GM10266 (cell line): ENCODE measurements around the gene ANTXR1.
"Not testable (repeated sequence)": the region's sequence is repeated elsewhere in the genome, so short reads cannot be mapped to it uniquely, and the experiment has no call there.

Experiments used
- DNase-seq: peaks from one replicate; pipeline ENCODE4 v3.0.0; 2012; ENCODE audit errors: extremely low spot score
- TF ChIP-seq, protein P1 (sequence below): IDR thresholded peaks from 2 replicates; pipeline ENCODE4 v1.5.1; 2012; ENCODE audit warnings: mild to moderate bottlenecking, low read depth; ENCODE audit not compliant: control insufficient read depth, insufficient read depth; ENCODE audit errors: missing control alignments

The ANTXR1 gene

DNA sequence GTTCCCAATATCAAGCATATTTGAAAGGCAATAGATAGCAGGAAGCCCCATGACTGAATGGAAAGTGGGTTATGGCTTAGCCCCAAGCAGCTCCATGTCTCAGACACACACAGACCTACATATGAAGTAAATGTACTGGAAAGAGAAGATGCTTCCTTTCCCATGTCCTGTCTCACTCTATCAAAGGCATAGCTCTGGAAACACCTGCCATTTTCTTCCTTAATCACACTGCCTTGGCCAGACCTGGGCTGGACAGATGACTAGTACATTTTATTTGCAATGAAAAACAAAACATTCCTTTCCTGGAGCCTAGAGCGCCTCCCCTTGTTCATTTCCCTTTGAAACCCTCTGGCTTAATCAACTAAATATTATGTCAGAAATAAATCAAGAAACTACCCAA lies 160.7 kb downstream of the ANTXR1 start:
- TF ChIP-seq, protein P1, sequence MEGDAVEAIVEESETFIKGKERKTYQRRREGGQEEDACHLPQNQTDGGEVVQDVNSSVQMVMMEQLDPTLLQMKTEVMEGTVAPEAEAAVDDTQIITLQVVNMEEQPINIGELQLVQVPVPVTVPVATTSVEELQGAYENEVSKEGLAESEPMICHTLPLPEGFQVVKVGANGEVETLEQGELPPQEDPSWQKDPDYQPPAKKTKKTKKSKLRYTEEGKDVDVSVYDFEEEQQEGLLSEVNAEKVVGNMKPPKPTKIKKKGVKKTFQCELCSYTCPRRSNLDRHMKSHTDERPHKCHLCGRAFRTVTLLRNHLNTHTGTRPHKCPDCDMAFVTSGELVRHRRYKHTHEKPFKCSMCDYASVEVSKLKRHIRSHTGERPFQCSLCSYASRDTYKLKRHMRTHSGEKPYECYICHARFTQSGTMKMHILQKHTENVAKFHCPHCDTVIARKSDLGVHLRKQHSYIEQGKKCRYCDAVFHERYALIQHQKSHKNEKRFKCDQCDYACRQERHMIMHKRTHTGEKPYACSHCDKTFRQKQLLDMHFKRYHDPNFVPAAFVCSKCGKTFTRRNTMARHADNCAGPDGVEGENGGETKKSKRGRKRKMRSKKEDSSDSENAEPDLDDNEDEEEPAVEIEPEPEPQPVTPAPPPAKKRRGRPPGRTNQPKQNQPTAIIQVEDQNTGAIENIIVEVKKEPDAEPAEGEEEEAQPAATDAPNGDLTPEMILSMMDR = no peak
- DNase-seq = no peak

DNA sequence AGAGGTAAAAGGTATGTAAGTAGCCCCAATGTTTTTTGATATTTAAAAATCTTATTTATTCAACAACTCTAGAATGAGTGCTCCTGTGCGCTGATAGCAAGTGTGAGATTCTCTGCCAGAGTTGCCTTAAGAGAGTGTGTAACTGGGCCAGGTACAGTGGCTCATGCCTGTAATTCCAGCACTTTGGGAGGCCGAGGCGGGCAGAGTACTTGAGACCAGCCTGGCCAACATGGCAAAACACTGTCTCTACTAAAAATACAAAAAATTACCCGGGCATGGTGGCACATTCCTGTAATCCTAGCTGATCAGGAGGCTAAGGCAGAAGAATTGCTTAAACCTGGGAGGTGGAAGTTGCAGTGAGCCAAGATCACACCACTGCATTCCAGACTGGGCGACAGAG lies 161.2 kb downstream of the ANTXR1 start:
- DNase-seq = not testable (repeated sequence)

DNA sequence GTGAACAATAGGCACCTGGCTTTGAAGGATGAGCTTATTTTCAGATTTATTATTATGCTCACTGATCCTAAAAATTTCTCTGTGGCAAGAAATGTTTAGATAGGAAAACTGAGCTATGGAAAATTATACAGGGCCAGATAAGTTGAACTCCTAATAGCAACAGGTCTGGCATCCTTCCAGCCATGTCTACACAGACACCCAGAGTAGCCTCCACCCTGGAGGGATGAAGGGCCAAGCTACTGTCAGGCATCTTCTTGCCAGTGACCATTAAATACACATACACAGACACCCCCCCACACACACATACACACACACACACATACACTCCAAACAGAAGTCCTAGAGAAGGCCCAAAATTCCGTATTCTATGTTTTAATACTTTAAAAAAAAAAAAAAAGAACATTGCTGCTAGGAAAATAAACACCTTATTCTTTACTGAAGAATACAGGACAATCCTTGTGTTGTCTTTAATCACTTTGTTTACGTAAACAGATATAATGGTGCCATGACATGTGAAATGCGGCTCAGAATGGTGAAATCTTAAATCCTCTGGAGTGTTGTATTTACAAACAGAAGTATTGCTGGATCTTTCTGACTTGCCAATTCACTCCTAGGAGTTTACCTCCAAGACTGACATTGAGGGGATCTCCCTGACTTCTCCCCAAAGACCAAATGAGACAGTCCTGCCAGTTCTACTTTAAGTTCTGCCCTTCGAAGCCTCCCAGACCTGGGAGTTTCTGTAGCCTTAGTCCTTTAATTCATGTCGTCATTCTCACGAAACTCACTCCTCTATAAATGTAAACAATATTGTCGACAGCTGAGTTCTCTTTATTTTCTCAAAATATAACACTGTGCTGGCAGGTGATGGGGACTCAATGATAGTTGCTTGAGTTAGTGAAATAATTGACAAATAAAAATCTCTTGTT lies 163.1 kb downstream of the ANTXR1 start:
- DNase-seq = no peak
- TF ChIP-seq, protein P1 = no peak

DNA sequence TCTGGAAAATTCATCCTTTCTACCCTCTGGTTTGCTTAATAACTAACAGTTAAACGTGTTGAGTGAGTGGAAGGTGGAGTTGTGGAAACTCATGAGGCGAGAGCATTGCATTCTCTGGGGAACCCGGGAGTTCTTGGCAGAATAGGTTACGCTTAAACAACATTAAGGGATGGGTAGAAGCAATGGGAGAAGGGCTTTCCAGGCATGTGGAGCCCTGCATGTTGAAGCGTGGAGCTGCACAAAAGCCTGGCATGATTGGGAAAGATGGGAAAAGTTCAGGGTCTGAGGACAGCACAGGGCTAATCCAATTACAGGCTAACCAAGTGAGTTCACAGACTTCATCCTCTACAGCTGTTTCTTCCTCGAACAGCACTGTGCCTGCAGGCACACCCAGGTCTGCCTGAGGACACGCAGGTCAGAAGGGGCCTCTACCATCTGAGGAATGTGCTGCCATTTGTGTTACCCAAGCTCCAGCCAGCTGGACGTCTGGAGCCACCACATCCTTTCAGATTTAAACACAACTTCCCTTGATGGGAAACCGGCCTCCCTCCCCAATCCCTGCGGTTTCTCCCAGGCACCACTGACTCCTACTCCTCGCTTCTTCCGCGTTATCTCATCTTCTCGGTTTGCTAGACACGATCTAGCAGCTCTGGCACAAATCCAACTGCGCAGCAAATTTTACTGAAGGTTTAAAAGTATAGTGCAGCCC lies 164.2 kb downstream of the ANTXR1 start:
- no peak for DNase-seq
- TF ChIP-seq, protein P1 = no peak

DNA sequence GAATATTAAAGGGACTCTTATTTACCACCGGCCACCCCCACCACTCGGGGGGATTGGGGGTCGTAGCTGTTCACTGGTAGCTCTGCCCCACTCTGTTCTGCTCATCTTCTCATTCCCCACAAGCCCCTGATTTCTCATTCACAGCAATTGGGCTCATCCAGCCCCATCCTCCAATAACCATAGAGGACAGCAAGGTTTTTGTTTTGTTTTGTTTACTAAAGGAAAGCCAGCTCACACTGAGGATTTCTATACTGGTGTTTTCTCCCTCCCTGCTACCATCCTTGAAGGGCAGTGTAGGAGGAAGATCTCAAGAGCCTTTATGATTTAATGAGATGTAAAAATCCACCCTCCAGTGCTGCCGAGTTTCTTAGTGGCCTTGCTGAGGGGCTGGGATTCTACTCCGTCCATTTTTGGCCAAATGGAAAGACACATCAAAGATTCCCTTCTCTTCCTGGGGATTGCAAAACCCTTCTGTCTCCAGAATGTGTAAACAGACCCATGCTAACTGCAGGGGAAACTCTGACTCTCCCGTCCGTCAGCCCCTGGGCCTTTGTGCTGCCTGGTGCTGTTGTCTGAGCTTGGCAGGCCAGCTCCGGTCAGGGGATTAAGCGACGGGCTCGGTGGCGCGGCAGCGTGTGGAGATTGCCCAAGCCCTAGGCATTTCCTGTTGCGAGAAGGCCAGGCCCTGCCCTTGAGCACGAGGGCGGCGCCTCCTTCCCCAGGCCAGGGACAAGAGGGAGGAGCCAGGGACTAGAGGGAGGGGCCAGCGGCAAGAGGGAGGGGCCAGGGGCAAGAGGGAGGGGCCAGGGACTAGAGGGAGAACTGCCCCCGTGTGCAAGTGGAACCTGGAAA lies 165.0 kb downstream of the ANTXR1 start:
- DNase-seq = peak; percentile 31
- TF ChIP-seq, protein P1 = no peak

DNA sequence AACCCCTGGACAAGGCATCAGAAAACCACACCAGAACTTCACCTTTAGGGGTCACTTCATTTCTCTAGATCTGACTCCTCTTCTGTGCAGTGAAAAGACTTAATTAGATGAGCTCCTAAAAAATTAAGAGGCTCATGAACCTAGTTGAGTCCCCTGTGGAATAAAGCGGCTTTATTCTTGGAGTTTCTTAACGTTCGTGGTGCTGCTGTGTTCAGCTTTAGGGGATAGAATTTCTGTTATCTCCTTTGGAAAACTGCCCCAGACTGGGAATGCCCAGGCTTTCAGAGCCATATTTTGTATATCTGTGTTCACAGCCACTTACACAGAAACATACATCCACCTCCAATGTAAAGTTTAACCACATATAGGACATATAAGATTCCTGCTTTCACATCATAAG lies 165.8 kb downstream of the ANTXR1 start:
- no peak for DNase-seq
- TF ChIP-seq, protein P1 = no peak

DNA sequence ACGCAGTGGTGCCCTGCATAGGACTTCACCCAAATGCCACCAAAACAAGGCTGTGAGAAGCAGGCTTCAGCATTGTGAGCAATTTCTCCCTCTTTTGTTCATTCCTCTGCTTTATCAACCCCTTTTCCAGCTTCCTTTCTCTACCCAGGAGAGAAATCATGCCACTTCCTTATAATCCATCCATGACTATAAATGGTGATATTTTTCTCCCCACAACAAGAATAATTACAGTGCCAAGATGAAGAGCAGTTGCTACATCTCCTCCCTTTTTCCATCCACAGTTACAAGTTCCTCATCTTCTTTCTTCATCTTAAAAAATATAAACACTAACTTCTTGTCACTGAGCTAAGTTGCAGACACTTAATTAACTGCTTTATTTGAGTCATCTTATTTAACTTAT lies 167.2 kb downstream of the ANTXR1 start:
- no peak for DNase-seq
- TF ChIP-seq, protein P1 = no peak
